Neural progenitor cell (in vitro differentiated cells): ENCODE results near the gene SCN3A. TPM values are rescaled to one million over a fixed set of nuclear protein-coding genes. Genes with fewer than 3 reads are reported as not detected.
A peak's percentile ranks its signal among the peaks of the same experiment; 100 is the strongest.

ENCODE experiments used
- DNase-seq: peaks from one replicate; pipeline ENCODE4 v3.0.0-alpha.2; 2016; ENCODE audit warnings: low spot score
- H2AFZ ChIP-seq: fragments of 200-600 bp; sonication (generic); replicated peaks from 2 replicates; pipeline ENCODE4 v1.6.1; 2016; ENCODE audit warnings: antibody characterized with exemption
- H3F3A ChIP-seq: fragments of 200-600 bp; sonication (generic); 2 replicates; pipeline ENCODE4 v1.6.1; 2016; ENCODE audit warnings: antibody characterized with exemption, low read depth
- H3K27ac ChIP-seq: fragments of 200-600 bp; sonication (generic); 2 replicates; pipeline ENCODE4 v1.5.1; 2016; ENCODE audit warnings: mild to moderate bottlenecking
- H3K27me3 ChIP-seq: fragments of 200-600 bp; sonication (generic); 2 replicates; pipeline ENCODE4 v1.6.1; 2016; ENCODE audit warnings: mild to moderate bottlenecking, moderate library complexity
- H3K36me3 ChIP-seq: fragments of 200-600 bp; sonication (generic); 2 replicates; pipeline ENCODE4 v1.5.1; 2016
- H3K4me1 ChIP-seq: fragments of 200-600 bp; sonication (generic); 2 replicates; pipeline ENCODE4 v1.6.1; 2016; ENCODE audit warnings: mixed run types
- H3K4me2 ChIP-seq: fragments of 200-600 bp; sonication (generic); 2 replicates; pipeline ENCODE4 v1.6.1; 2016
- H3K4me3 ChIP-seq: fragments of 200-600 bp; sonication (generic); 2 replicates; pipeline ENCODE4 v1.5.1; 2016
- H3K79me2 ChIP-seq: fragments of 200-600 bp; sonication (generic); 2 replicates; pipeline ENCODE4 v1.6.1; 2016; ENCODE audit warnings: low read depth
- H3K9ac ChIP-seq: fragments of 200-600 bp; sonication (generic); 2 replicates; pipeline ENCODE4 v1.6.1; 2016
- H3K9me3 ChIP-seq: fragments of 200-600 bp; sonication (generic); 2 replicates; pipeline ENCODE4 v1.5.1; 2016; ENCODE audit warnings: low read depth
- H4K20me1 ChIP-seq: fragments of 200-600 bp; sonication (generic); 2 replicates; pipeline ENCODE4 v1.6.1; 2016; ENCODE audit warnings: low read depth
- H3K27ac Mint-ChIP-seq: 3 replicates; pipeline ENCODE4 v1.8.0; 2021; ENCODE audit warnings: mixed read lengths
- H3K27me3 Mint-ChIP-seq: 2 replicates; pipeline ENCODE4 v1.8.0; 2022; ENCODE audit warnings: low read depth, mild to moderate bottlenecking, inconsistent platforms, moderate library complexity, mixed read lengths; ENCODE audit not compliant: insufficient read depth
- H3K36me3 Mint-ChIP-seq: 3 replicates; pipeline ENCODE4 v1.8.0; 2021; ENCODE audit warnings: mixed read lengths
- H3K4me1 Mint-ChIP-seq: 3 replicates; pipeline ENCODE4 v1.8.0; 2021; ENCODE audit warnings: mixed read lengths
- H3K4me3 Mint-ChIP-seq: 3 replicates; pipeline ENCODE4 v1.8.0; 2021; ENCODE audit warnings: mild to moderate bottlenecking, moderate library complexity, mixed read lengths
- H3K9me3 Mint-ChIP-seq: 3 replicates; pipeline ENCODE4 v1.8.0; 2020; ENCODE audit warnings: mixed read lengths
- CTCF ChIP-seq: fragments of 200-600 bp; sonication (generic); IDR thresholded peaks from 2 replicates; pipeline ENCODE4 v1.5.1; 2017; ENCODE audit warnings: antibody characterized with exemption, mild to moderate bottlenecking
- EZH2 ChIP-seq: fragments of 200-600 bp; sonication (generic); IDR thresholded peaks from 2 replicates; pipeline ENCODE4 v1.6.1; 2017; ENCODE audit warnings: antibody characterized with exemption, mild to moderate bottlenecking, moderate library complexity
- EZH2phosphoT487 ChIP-seq: fragments of 200-600 bp; sonication (generic); IDR thresholded peaks from 2 replicates; pipeline ENCODE4 v1.6.1; 2017; ENCODE audit warnings: antibody characterized with exemption
- total RNA-seq: library from RNA; depleted of rRNA; stranded (reverse); fragments of >200 nt; gene quantifications from 2 replicates; pipeline ENCODE4 v1.2.3, GENCODE V29; 2015; ENCODE audit warnings: low replicate concordance

SCN3A gene
- 0.40 TPM in 1 of 2 replicates, not detected in the other for total RNA-seq

GRCh38 chr2:165203689-165204559 is at the start of gene SCN3A:
SCN3A (minus strand) TSS chr2:165204050; CDS start chr2:165176394, 27,656 bp downstream.
- Mint-ChIP-seq H3K9me3 (no peaks in the 10 kb centered on the region), H3K27me3 (no peaks in the 10 kb centered on the region), H3K27ac (no peak within 1 kb of the TSS), H3K36me3 (no peaks in the 10 kb centered on the region), H3K4me1 (peaks cover 6% of the 10 kb centered on the region), H3K4me3 (peak within 1 kb of the TSS; percentile 70)
- H3K79me2 ChIP-seq = no peaks in the 10 kb centered on the region
- no peaks in the 10 kb centered on the region for H3K27me3 ChIP-seq
- DNase-seq = peak; percentile 67
- peak within 1 kb of the TSS; percentile 86 for H2AFZ ChIP-seq
- H3K4me1 ChIP-seq = peaks cover 7% of the 10 kb centered on the region
- H3K27ac ChIP-seq = no peak within 1 kb of the TSS
- no peak within 1 kb of the TSS for H3K4me3 ChIP-seq
- H3K9ac ChIP-seq = no peak within 1 kb of the TSS
- H4K20me1 ChIP-seq = no peaks in the 10 kb centered on the region
- TF ChIP-seq EZH2phosphoT487 (no peak), CTCF (peak; percentile 90)
- no peak within 1 kb of the TSS for H3K4me2 ChIP-seq
- no peaks in the 10 kb centered on the region for H3F3A ChIP-seq
- H3K36me3 ChIP-seq = no peaks in the 10 kb centered on the region
- H3K9me3 ChIP-seq = no peaks in the 10 kb centered on the region

GRCh38 chr2:165253178-165253577 is 49.3 kb upstream of the SCN3A start:
- DNase-seq = no peak
- Histone ChIP-seq H3K4me2 (no peak overlapping the region), H2AFZ (no peak overlapping the region), H3F3A (no peaks in the 10 kb centered on the region), H3K9me3 (no peaks in the 10 kb centered on the region), H3K4me3 (no peak overlapping the region), H3K27ac (no peak overlapping the region), H3K36me3 (no peaks in the 10 kb centered on the region), H3K9ac (no peak overlapping the region), H4K20me1 (no peaks in the 10 kb centered on the region), H3K4me1 (no peaks in the 10 kb centered on the region), H3K79me2 (no peaks in the 10 kb centered on the region), H3K27me3 (no peaks in the 10 kb centered on the region)
- Mint-ChIP-seq H3K9me3 (no peaks in the 10 kb centered on the region), H3K4me3 (no peak overlapping the region), H3K36me3 (no peaks in the 10 kb centered on the region), H3K27ac (no peak overlapping the region), H3K27me3 (peaks cover 6% of the 10 kb centered on the region), H3K4me1 (no peaks in the 10 kb centered on the region)
- no peak for TF ChIP-seq EZH2
- no peak for TF ChIP-seq EZH2phosphoT487
- TF ChIP-seq CTCF = no peak

GRCh38 chr2:165251366-165251765 is 47.5 kb upstream of the SCN3A start:
- Mint-ChIP-seq H3K27ac (no peak overlapping the region), H3K9me3 (no peaks in the 10 kb centered on the region), H3K27me3 (peaks cover 3% of the 10 kb centered on the region), H3K4me3 (no peak overlapping the region), H3K4me1 (no peaks in the 10 kb centered on the region), H3K36me3 (no peaks in the 10 kb centered on the region)
- Histone ChIP-seq H3K4me1 (no peaks in the 10 kb centered on the region), H3K9ac (no peak overlapping the region), H3K4me3 (no peak overlapping the region), H3K79me2 (no peaks in the 10 kb centered on the region), H3K27me3 (no peaks in the 10 kb centered on the region), H3K4me2 (no peak overlapping the region), H3K27ac (no peak overlapping the region), H3F3A (no peaks in the 10 kb centered on the region), H3K36me3 (no peaks in the 10 kb centered on the region), H4K20me1 (no peaks in the 10 kb centered on the region), H2AFZ (no peak overlapping the region), H3K9me3 (no peaks in the 10 kb centered on the region)
- no peak for TF ChIP-seq EZH2phosphoT487
- no peak for TF ChIP-seq EZH2
- no peak for TF ChIP-seq CTCF
- no peak for DNase-seq
